ENCODE results near the gene SLC8A3.

The SLC8A3 gene

DNA sequence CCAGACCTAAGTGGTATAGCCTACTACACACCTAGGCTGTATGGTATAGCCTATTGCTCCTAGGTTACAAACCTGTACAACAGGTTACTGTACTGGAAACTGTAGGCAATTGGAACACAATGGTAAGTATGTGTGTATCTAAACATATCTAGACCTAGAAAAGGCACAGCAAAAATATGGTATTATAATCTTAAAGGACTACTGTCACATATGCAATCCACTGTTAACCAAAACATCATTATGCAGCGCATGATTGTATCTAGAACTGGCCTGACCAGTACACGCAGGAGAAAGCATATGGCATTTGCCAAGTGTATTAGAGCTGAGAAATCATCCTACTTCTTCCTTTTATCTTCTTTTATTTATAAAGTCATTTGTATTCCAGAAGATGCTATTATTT lies 75.5 kb downstream of the SLC8A3 start:
- DNase-seq = no peak

DNA sequence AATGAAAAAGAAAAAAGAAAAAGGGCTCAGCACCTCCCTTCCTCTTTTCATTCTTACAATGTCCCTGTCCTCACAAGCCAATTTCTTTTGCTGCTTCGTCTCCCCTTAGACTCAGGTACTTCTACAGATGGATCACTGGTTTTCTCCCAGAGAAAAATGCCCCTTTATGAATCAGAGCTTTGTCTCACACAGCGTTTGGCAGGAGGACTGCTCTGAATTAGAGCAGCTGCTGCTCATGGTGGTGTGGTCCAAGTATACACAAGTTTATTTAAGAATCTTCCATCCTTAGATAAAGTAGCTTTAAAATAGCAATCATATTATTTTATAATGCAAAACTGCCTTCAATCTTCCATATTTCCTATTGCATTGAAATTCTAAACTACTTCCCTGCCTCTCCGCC lies 80.3 kb downstream of the SLC8A3 start:
- no peak for DNase-seq

DNA sequence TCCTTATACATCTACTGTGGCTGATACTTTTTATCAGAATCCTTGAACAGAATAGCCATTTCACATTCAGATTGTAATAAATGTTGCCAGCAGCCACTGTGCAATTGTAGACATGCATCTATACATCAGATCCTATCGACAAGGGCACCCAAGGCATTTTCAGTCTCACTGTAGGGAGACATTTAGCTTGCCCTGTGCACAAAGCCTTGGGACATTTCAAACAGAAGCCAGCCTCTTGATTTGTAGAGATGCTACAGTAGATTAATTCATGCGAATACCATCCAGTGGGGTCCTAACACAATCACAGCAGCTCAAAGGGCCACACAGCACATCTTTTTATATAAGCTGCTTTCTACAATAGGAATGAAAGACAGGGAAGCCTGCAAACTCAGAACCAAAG lies 81.4 kb downstream of the SLC8A3 start:
- no peak for DNase-seq

DNA sequence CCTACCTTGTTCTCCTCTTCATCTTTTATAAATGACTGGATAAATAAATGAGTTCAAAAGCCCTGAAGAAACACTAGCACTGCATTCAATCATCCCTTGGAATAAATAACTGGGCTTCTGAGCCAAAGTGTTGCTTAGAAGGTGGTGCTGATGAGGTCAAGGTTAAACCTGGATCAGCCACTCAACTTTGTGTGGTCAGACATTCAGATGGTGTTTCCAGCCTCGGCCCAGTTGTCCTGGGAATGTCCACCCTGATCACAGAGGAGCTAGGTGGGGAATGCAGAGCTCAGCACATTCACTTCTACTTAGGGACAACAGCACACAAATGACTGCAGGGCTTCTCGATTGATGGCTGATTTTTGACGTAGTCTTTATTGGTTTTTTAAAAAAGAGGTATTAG lies 88.7 kb downstream of the SLC8A3 start:
- DNase-seq = no peak

DNA sequence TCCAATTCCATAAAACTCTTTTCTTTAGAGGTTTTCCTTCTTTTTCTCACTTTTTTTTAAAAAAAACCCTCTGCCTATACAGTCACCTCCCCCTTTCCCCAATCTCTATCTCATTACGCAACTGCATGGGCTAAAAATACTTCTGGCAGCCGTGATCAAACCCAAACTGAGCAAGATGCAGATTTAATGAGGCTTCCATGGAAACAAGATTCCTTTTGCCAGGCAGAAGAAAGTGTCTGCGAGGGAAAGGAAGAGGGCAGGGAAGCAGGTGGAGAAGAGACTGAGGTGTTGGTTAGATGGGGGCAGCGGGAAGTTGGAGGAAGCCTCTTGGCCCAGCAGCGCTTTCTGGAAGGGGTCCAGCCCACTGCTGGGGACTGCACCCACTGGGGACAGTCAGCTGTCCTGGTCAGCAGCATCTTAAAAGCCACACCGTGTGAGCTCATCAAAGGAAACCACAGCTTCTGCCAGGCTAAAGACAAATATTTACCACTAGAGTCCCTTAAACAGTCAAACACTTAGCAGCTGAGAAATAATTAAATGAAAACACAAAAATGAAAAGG lies 90.4 kb downstream of the SLC8A3 start:
- DNase-seq = no peak

DNA sequence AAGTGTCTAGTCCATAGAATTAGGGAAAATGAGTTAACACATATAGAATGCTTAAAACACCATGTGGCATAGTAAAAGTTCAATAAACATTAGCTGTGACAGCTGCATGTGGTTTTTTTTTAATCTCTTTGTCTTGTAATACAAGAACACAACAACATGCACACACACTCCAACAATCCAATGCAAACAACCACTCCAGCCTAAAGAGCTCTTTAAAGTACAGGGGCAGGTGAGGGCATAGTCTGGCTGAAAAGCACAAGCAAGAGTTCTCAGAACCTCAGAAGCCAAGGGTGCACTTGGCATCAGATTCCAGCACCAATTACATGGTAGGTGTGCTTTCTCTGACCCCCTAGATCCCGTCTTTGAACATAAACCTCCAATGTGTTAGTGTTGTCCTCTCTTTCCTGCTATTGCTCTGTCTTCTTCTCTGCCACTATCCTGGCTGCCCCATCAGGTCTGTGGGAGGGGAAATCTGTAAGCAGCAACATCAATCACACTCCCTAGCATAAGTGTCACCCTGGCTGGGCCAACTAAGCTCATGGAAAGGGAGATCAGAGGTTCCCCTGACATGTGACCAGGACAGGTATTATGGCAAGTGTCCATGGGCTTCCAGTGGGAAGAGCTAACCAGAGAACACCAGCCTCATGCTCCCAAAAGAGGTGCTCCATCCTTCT lies 91.0 kb downstream of the SLC8A3 start:
- DNase-seq = no peak

DNA sequence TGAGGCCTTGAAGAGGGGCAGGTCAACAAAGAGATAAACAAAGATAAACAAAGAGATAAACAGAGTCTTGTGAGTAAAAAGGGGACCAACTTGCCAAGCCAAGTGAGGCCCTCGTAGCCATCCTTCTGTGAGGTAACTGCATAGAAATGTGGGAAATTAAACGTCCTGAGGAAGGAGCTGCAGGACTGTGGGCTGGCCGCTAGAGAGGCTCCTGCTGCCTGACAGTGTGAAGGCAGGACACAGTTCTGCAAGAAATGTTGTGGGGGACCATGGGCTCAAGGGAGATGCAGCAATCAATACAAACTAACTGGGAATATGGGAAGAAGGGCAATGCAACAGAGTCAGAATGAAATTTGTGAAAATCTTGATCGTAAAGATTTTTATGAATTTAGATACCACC lies 91.9 kb downstream of the SLC8A3 start:
- no peak for DNase-seq

DNA sequence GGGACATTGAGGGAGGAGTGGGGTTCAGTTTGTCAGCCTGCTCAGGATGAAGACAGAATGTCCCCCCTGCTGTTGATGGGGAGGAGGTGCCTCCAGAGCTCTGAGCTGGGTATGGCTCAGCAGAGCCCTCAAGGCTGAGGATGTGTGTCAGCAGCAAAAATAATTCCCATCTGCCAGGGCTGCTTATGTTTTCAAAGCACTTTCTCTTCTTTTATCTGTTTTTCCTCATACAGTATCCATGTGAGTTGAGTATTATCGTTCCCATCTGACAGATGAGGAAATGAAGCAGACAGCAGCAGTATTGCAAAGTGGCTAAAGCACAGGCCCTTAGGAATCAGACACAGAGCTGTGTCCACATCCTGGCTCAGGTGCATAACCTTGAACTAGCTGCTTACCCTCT lies 94.1 kb downstream of the SLC8A3 start:
- DNase-seq = no peak

DNA sequence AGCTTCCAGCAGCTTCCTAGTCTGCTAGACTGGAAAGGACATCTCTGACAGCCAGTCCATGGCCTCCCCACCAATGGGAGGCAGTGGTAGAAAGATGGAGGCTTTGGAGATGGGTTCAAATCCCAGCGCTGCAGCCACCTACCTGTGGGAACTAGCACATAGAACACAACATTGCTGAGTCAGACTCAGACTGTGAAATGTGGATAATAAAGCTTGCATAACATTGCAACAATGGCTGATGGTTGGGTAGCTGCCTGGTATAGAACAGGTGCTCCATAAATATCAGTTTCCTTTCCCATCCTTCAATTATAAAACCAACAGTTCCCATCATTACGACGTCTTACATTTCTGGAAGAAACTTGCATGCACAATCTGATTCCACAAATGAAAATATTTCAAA lies 94.6 kb downstream of the SLC8A3 start:
- DNase-seq = no peak

DNA sequence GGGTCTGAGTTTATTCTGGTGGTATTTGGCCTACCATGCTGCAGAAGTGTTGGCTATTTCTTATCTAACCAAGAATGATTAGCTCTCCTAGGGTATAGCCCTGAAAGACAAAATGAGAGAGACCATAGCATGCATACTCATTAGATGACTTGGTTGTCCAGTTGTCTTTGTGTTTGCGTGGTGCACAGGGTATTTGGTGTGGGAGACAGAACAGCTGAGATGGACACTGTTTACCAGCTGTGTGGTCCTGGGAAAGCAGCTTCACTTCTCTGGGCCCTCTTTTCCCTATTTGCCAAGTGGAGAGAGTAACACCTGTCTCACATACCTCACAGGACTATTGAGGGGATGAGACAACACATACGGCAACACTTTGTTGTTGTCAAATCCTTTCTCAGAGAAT lies 95.6 kb downstream of the SLC8A3 start:
- DNase-seq = no peak

DNA sequence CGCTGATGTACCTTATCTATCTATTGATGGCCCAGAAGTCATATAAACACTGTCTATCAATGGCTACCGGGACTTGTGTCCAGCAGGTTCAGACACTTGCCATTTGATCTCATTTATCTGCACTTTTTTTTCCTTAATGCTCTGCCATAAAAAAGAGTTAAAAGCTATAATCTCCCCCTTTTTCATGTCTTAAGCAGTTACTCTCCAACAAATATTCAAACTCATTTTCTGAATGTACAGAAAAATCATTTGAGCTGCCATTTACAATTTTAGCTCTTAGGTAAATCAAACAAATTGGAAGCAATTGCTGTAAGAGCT lies 101.4 kb downstream of the SLC8A3 start:
- no peak for DNase-seq

DNA sequence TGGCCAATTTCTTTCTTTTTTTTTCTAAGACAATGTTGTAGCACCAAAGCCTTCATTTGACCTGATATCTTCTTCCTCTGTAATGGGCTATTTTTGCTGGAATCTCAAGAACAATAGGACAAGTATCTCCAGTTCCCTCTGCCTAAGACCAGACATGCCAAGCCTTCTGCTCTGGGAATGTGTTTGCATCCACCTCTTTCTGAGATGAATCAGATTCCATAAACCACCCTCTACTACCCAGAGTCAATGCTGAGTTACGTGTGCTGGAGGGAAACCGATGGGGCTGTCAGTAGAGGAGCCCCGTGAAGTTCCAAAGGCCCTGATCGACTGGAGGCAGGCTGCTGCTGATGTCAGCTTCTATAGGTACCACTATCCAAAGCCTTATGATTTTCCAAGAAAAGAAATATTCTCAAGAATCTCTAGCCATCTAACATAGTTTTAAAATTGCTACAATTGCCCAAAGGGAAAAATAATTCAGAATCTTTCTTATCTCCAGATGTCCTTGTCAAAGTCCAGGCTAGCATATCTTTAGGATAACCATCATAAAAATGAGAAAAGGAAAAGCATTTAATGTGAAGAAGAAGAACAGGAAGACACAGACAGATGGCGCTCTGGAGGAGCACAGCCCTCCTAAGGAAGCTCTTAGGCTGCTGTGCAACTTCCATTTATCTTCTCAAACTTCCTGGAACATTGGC lies 101.9 kb downstream of the SLC8A3 start:
- DNase-seq = no peak

DNA sequence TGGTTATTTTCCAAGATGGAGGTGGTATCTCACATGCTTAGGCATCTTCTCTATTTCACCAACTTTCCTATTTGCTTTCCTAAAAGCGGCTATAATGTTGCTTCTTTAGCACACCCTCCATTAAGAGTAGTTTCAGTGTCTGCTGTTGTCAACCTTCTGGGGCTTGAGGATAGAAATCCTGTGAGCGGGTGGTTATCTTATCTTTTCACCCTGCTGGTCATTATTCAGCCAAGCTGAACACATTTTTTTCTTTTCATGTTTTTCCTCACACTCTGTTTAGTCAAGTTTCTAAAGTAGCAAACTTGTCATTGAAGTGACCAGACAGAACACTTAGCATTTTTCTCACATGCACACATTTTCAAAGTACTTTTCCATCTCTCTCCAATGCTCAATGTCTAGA lies 104.5 kb downstream of the SLC8A3 start:
- DNase-seq = no peak

DNA sequence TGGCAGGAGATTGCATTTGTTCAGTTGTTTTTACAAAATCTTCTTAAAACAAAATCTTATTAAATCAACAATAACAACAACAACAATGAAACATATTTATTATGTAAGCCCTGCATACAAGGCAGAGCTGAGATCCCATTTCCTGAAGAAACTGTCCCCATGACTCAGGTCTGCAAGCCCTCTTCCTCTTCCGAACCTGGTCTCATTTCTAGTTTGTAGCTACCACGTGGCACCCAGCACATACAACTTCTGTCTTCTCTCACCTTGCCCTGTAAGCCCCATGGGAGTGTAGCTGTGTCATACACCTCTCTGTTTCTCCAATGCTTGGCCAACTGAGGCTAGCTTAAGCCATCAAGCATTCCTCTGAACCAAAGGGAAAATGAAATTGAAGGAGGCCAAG lies 106.4 kb downstream of the SLC8A3 start:
- no peak for DNase-seq

DNA sequence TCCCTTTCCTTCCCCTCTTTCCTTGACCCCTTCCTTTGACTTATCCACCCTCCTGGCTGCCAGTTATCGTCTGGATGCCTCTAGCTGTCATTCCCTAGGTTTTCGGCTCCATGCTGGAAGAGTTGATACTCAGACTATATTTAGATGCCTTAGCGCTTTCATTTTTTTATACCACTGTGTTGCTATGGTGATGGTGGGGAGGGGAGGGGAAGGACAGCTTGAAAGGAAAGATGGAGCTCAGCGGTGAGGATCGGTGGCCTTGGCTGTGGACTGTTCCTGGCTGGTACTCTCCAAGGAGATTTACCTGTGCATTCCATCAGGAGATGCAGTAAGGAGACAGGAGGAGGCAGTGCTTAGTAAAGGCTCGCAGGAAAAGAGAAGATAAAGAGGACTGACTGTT lies 108.7 kb downstream of the SLC8A3 start:
- DNase-seq = no peak

DNA sequence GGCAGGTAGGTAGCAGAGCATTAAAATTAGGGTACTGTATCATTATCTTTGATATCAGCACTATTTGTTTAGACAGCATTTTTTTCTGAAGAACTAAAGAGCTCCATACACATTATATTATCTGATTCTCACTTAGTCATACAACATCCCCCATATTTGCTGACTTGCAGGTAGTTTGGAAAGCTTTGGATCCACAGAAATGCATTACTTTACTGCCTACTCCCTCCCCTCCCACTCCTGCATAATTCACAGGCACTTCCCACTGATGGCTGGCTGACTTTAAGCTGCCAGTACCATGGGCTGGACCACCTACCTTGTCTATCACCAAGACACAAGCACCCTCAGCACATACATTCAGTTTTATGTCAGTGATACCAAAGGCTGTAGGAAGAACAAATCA lies 110.4 kb downstream of the SLC8A3 start:
- DNase-seq = no peak

DNA sequence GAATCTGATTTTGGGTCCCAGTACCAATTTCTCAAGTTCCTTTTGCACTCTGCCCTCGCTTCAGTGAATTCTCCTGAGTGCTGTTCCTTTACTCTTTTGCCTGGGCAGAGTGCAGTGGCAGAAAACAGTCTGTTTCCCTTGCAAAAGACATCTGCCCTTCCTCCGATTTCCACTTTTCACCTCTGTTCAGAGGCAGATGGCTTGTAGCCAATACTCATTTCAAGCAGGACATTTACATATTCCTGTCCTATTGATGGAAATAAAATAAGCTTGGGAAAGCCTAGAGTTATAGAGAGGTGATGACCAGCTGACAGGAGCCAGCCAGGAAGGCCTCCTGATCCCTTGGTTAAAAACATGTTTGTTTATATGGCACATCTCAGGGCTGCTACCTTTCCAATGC lies 111.0 kb downstream of the SLC8A3 start:
- no peak for DNase-seq

DNA sequence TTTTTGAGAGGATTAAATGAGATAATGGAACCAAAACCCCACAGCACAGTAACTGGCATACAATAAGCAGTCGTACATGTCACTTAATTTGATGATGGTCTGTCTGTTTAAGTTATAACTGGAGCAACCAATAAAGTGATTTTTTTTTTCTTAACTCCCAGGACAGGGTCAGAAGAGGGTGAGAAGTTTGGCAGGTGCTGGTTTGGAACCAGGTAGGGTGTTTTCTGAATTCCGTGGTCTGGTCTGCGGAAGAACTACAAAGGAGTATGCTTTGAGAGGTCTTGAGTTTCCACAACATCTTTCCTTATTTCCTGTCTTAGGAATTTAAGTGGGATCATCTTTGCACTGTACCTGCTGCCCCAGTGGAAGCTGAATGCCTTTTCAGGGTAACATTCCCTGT lies 111.7 kb downstream of the SLC8A3 start:
- DNase-seq = no peak

DNA sequence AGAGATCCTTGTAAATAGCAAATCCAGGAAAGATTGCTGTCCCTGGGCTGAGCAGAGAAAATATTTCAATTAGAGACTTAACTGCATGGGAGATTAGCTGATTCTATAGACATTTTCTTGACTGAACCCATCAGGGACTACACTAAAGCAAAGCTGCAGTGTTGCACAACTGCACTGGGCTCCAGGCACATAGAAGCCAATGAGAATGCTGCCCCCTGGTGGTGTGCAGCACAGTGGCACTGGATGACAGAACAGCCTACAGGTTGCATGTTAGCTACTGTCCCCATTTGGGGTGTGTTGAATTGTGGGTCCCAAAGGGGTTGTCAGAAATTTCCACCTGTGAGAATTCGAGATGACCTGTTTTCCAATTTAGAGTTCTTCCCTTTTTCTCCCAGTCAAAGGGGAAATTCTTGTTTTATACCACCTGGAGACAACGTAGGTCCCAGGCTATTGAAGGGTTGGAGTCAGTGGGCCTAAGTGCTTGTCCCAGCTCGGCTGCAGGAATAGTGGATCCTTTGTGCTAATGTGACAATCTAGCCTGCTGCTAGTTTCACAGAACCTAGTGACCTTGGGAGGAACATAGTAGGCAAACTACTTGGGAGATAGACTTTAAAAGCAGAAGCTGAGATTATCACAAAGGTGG lies 114.7 kb downstream of the SLC8A3 start:
- peak; percentile 75 for DNase-seq

DNA sequence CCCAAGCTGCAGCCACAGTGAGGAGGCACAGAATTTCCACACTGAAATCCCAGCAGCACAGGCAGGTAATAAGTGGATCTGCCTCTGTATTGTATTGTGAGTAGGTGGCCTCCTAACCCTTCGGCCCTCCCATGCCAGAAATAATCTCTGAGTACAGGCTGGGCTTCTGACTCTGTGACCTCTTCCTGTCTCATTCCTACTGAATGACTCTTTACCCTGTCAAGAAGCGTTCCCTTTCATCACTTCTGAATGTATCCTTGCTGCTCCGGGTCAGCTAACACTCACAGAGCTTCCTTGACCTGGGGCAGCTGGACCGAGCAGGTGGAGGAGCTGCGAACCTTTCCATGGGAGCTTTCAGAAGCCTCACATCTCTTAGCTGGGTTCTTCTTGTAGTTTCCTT lies 119.6 kb downstream of the SLC8A3 start:
- no peak for DNase-seq

DNA sequence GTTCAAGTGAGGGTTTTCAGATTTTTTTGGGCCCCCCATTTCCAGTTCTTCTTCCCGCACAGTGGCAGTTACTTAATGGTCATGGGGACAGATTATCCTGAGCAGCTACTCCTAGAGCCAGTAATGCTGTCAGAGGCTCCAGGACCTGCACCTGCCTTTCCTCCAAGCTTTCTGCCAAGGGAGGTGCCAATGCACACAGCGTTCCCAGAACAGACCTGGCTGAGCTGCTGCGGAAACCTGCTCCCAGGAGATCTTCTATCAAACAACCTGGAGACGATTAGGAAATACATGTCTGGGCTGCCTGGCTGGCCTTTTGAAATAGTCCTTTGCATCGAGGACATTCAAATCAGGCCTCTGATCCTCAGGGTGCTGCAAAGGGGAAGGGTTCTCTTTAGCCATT lies 120.9 kb downstream of the SLC8A3 start:
- DNase-seq = no peak

DNA sequence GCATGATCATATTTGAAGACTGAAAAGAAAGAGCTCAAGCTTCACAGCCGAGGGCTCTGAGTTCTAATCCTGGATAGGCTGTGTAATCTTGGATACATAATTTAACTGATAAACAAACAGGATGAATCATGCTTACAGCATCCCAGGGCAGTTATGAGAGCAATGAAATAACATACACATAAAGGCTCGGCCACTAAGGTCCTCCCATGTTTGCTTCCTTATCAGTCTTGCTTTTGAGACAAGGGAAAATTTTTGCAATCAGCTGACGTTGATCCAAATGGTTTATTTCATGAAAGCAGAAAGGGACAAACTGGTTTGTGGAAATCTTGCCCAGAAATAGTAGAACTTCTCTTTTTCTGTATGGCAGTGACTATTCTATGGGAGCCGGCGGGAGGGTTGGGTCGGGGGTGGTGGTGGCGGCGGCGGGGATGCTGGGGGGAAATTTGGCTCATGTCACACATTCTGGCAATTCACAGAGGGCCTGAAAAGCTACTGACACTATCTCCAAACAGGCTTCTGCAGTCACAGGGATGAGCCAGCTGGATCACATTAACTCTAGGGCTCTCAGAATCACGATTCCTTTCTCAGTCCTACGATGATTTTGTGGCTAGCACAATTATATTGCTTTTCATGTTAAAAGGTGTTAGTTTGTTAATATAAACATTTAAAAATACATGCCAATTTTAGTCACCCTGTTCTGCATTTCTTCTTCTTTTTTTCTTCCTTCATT lies 124.5 kb downstream of the SLC8A3 start:
- DNase-seq = no peak

DNA sequence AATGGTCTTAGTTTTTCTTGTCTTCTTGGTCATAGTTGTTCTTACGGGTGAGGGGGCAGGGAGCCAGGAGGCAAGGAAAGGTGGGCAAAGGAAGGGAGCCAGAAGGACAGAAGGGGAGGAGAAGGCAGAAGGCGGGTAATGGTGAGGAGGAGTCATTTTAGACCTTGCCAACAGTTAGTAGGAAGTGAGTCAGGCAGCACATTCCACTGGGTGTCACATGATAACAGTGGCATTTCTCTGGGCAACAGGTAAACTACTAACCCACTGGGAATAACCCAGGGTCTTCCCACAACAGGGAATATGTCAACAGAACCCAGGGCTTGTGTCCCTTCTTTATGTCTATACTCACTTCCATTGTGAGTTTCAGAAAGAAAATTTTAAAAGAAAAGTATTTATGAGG lies 127.6 kb downstream of the SLC8A3 start:
- no peak for DNase-seq

DNA sequence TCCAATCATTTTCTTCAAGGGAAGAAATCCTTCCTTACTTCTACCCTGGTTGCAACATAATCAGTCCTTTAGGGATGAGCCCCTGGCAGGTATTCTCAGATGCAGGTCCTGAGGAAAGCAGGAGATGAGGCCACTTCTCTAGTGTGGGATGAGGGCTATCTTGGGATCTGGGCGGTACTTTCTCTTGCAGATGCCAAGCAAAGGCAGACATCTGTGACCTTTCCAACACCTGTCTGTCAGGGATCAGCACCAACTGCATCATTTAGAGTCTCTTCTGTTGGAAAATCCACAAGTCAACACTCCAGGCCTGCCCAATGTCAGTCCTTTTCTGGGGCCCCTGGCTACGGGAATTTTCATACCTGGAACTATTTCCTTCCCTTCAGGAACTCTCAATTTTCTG lies 129.2 kb downstream of the SLC8A3 start:
- no peak for DNase-seq
